ENCODE results near the gene HNRNPUL1.

Gene HNRNPUL1

DNA sequence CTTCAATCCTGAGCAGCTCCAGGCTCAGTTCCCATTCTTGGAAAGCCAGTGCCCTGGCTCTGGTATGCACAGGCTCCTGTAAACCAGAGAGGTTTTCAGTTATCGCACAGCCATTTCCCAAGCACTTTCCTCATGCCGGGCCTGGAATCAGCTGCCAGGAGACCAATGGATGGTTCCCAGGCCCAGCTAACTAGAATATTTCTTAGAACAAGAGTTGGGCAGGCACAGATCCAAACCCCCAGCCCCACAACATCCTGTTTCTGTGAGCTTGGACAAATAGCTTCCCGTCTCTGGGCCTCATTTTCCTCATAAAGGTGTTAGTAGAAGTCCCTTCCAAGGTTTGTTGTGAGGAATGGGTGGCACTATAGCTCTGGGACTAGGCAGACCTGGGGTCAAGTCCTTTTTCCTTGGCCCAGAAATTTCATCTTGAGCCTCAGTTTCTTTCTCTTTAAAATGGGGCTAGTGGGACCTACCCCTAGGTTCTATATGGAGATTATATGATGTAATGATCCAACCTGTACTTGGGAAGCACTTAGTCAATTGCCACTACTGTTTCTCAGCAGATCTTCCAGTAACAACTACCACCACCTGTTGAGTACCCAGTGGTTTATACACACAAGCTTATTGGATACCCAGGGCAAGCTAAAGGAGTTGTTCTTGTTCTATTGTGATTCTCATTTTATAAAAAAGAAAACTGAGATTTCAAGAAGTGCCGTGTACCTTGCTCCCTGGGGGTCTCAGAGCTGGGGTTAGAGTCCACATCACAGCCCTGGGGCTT is 40.7 kb downstream of the HNRNPUL1 start:
- no peak overlapping the region for H3K9ac ChIP-seq (ENCODE audit: low read depth, low read length, poor library complexity)
- WGBS, 2 donors (ENCODE audit: extremely low coverage in 2 of 2, insufficient read length in 2 of 2, insufficient replicate concordance in 1 of 2) = no CpG with 5 or more reads among the region's 4 CpGs
- H3K9me3 ChIP-seq (replicated peaks in 1 of 2; ENCODE audit: control insufficient read depth in 2 of 2, insufficient read depth in 1 of 2, low read depth in 1 of 2, low read length in 2 of 2) = no peaks in the 10 kb centered on the region
- DNase-seq (ENCODE audit: low spot score) = no peak
- peaks cover 1% of the 10 kb centered on the region for H3K79me1 ChIP-seq (ENCODE audit: low read depth, low read length)
- H3K36me3 ChIP-seq (replicated peaks in 1 of 2; ENCODE audit: control insufficient read depth in 2 of 2, insufficient read depth in 2 of 2, low read length in 2 of 2) = peaks cover 60 to 88% of the 10 kb centered on the region in 2 donors
- no peak overlapping the region for H3K23ac ChIP-seq (ENCODE audit: low read depth, low read length, poor library complexity)
- no peaks in the 10 kb centered on the region for H3K27me3 ChIP-seq (ENCODE audit: control insufficient read depth in 3 of 3, insufficient read depth in 3 of 3, low read depth in 1 of 3, low read length in 3 of 3)
- no peak overlapping the region for H4K91ac ChIP-seq (ENCODE audit: low read depth, low read length, poor library complexity)
- no peak overlapping the region for H2BK15ac ChIP-seq (ENCODE audit: low read length)
- no peak overlapping the region for H4K8ac ChIP-seq (ENCODE audit: low read depth, low read length)
- no peak overlapping the region for H3K27ac ChIP-seq (replicated peaks; ENCODE audit: low read length)
- no peak overlapping the region for H3K14ac ChIP-seq (ENCODE audit: low read length)
- peaks cover 0 to 2% of the 10 kb centered on the region in 2 donors for H3K4me1 ChIP-seq (ENCODE audit: control insufficient read depth in 2 of 2, insufficient read depth in 1 of 2, low read depth in 1 of 2, low read length in 2 of 2)
- no peak overlapping the region for H3K4ac ChIP-seq (ENCODE audit: low read length)
- no peak overlapping the region for H3K18ac ChIP-seq (ENCODE audit: low read length)
- H3K4me2 ChIP-seq (ENCODE audit: insufficient read depth, low read length, poor library complexity, severe bottlenecking) = no peak overlapping the region
- no peak overlapping the region for H2BK120ac ChIP-seq (ENCODE audit: low read depth, low read length)
- H2AFZ ChIP-seq (ENCODE audit: low read length) = no peak overlapping the region
- H2BK12ac ChIP-seq (ENCODE audit: low read length) = no peak overlapping the region
- no peak overlapping the region for H2BK5ac ChIP-seq (ENCODE audit: low read length)
- H2AK5ac ChIP-seq (ENCODE audit: low read depth, low read length) = no peak overlapping the region
- no peak overlapping the region for H3K4me3 ChIP-seq (ENCODE audit: low read length in 2 of 2)

DNA sequence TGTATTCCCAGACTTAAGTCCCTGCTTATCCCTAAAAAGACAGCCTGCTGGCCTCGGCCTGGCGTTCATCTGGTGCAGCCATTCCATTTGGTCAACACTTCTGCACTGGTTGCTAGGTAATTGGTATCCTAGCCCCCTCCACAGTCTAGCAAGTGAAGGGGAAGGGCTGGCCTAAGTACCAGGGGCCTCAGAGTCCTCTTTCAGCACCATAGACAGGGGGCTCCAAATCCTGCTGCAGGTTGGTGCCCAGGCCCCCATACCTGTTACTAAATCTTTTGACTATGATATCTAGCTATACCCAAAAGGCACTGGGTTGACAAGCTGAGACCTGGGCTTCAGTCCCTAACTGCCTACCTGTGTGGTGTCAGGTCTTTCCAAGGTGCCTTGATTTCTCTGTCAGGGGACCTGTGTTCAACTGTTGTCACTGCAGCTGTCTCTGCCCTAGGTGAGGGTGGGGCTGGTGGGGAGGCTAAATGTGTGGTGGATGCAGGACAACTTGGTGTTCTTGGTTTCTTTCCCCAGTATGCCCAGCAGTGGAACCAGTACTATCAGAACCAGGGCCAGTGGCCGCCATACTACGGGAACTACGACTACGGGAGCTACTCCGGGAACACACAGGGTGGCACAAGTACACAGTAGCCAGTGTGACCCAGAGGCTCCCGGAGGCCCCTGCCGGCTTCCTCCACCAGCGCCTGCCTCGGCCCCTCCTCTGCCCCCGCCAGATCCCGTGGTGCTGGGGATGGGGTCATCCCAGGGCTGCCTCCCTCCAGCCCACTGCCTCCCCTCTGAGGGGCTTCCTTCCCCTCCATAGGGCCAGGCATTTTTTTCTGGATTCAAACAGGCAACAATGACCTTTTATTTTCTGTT is 42.0 kb downstream of the HNRNPUL1 start:
- Histone ChIP-seq H3K4me3 (ENCODE audit: low read length in 2 of 2) (no peak overlapping the region), H3K4me1 (ENCODE audit: control insufficient read depth in 2 of 2, insufficient read depth in 1 of 2, low read depth in 1 of 2, low read length in 2 of 2) (peaks cover 0 to 7% of the 10 kb centered on the region in 2 donors), H3K27ac (replicated peaks; ENCODE audit: low read length) (no peak overlapping the region), H3K4ac (ENCODE audit: low read length) (no peak overlapping the region), H3K18ac (ENCODE audit: low read length) (no peak overlapping the region), H3K23ac (ENCODE audit: low read depth, low read length, poor library complexity) (no peak overlapping the region), H3K14ac (ENCODE audit: low read length) (no peak overlapping the region), H2BK5ac (ENCODE audit: low read length) (no peak overlapping the region), H3K4me2 (ENCODE audit: insufficient read depth, low read length, poor library complexity, severe bottlenecking) (no peak overlapping the region), H2AFZ (ENCODE audit: low read length) (no peak overlapping the region), H3K79me1 (ENCODE audit: low read depth, low read length) (peaks cover 3% of the 10 kb centered on the region), H3K9ac (ENCODE audit: low read depth, low read length, poor library complexity) (no peak overlapping the region), H4K91ac (ENCODE audit: low read depth, low read length, poor library complexity) (no peak overlapping the region), H4K8ac (ENCODE audit: low read depth, low read length) (no peak overlapping the region), H2AK5ac (ENCODE audit: low read depth, low read length) (no peak overlapping the region), H2BK12ac (ENCODE audit: low read length) (no peak overlapping the region), H2BK120ac (ENCODE audit: low read depth, low read length) (no peak overlapping the region), H3K36me3 (replicated peaks in 1 of 2; ENCODE audit: control insufficient read depth in 2 of 2, insufficient read depth in 2 of 2, low read length in 2 of 2) (peaks cover 53 to 76% of the 10 kb centered on the region in 2 donors), H3K27me3 (ENCODE audit: control insufficient read depth in 3 of 3, insufficient read depth in 3 of 3, low read depth in 1 of 3, low read length in 3 of 3) (no peaks in the 10 kb centered on the region), H3K9me3 (replicated peaks in 1 of 2; ENCODE audit: control insufficient read depth in 2 of 2, insufficient read depth in 1 of 2, low read depth in 1 of 2, low read length in 2 of 2) (no peaks in the 10 kb centered on the region), H2BK15ac (ENCODE audit: low read length) (no peak overlapping the region)
- no CpG with 5 or more reads among the region's 13 CpGs for WGBS, 2 donors (ENCODE audit: extremely low coverage in 2 of 2, insufficient read length in 2 of 2, insufficient replicate concordance in 1 of 2)
- no peak for DNase-seq (ENCODE audit: low spot score)

DNA sequence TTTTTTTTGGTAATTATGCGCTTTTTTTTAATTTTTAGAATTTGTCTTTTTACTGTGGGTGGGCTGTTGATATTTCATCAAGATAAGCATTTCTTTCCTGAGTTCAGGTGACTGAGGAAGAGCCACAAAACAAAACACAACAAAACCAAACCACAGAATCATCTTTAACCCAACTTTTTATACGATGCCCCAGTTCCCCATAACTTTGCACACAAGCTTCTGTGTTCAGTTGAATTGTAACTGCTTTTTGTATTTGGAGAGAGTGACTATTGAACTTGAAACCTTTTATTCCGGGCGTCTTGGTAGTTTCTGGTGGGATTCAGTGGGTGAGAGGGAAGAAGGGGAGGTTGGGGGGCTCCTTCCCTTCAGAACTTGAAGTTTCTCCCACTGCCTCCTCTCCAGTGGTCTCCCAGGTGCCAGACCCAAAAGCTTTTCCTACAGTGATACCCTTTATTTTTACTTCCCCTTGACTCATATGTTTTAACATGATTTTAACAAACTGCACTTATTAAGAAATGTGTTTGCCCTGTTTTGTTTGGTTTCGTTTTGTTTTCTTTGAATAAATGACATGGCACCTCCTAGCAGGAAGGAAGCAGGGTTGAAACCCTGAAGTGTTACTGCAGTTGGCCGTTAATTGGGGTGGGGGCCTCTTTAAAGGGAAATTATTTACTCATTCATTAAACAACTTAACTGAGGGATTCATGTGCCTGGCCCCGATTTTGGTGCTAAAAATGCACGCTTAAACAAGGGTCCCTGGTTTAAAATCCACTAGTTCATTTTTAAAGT is 43.1 kb downstream of the HNRNPUL1 start:
- Histone ChIP-seq H2BK15ac (ENCODE audit: low read length) (no peak overlapping the region), H3K18ac (ENCODE audit: low read length) (no peak overlapping the region), H3K4me1 (ENCODE audit: control insufficient read depth in 2 of 2, insufficient read depth in 1 of 2, low read depth in 1 of 2, low read length in 2 of 2) (peaks cover 0 to 8% of the 10 kb centered on the region in 2 donors), H4K8ac (ENCODE audit: low read depth, low read length) (no peak overlapping the region), H2BK12ac (ENCODE audit: low read length) (no peak overlapping the region), H3K27me3 (ENCODE audit: control insufficient read depth in 3 of 3, insufficient read depth in 3 of 3, low read depth in 1 of 3, low read length in 3 of 3) (no peaks in the 10 kb centered on the region), H2BK5ac (ENCODE audit: low read length) (no peak overlapping the region), H2BK120ac (ENCODE audit: low read depth, low read length) (no peak overlapping the region), H3K4me2 (ENCODE audit: insufficient read depth, low read length, poor library complexity, severe bottlenecking) (no peak overlapping the region), H3K9me3 (replicated peaks in 1 of 2; ENCODE audit: control insufficient read depth in 2 of 2, insufficient read depth in 1 of 2, low read depth in 1 of 2, low read length in 2 of 2) (no peaks in the 10 kb centered on the region), H3K79me1 (ENCODE audit: low read depth, low read length) (peaks cover 4% of the 10 kb centered on the region), H2AFZ (ENCODE audit: low read length) (no peak overlapping the region), H4K91ac (ENCODE audit: low read depth, low read length, poor library complexity) (no peak overlapping the region), H2AK5ac (ENCODE audit: low read depth, low read length) (no peak overlapping the region), H3K9ac (ENCODE audit: low read depth, low read length, poor library complexity) (no peak overlapping the region), H3K23ac (ENCODE audit: low read depth, low read length, poor library complexity) (no peak overlapping the region), H3K4ac (ENCODE audit: low read length) (no peak overlapping the region), H3K27ac (replicated peaks; ENCODE audit: low read length) (no peak overlapping the region), H3K14ac (ENCODE audit: low read length) (no peak overlapping the region), H3K36me3 (replicated peaks in 1 of 2; ENCODE audit: control insufficient read depth in 2 of 2, insufficient read depth in 2 of 2, low read length in 2 of 2) (peaks cover 45 to 66% of the 10 kb centered on the region in 2 donors), H3K4me3 (ENCODE audit: low read length in 2 of 2) (no peak overlapping the region)
- WGBS, 2 donors (ENCODE audit: extremely low coverage in 2 of 2, insufficient read length in 2 of 2, insufficient replicate concordance in 1 of 2) = no CpG with 5 or more reads among the region's 8 CpGs
- DNase-seq (ENCODE audit: low spot score) = no peak

Measured in neuronal stem cell (in vitro differentiated cells).